Adrenal gland (tissue), 12 donors: Measurements from ENCODE around the gene SUCLG2. TPM values are rescaled to one million over a fixed set of nuclear protein-coding genes. Genes with fewer than 3 reads are reported as not detected.
"Not testable (repeated sequence)": the region's sequence is repeated elsewhere in the genome, so short reads cannot be mapped to it uniquely, and the experiment has no call there.

ENCODE experiments used
- DNase-seq, 7 donors: peaks; one replicate each; pipeline ENCODE4 v3.0.0-alpha.2; 2019 to 2020
- H3K27ac ChIP-seq, 5 donors: fragments of 200-600 bp; sonication (generic) in 4 of 5; 1 replicate in 3 of 5; 2 replicates in 2 of 5; pipeline versions ENCODE4 v1.5.1 to v1.8.0; 2016 to 2020; ENCODE audit warnings: mild to moderate bottlenecking in 1 of 5
- H3K27me3 ChIP-seq: fragments of 200-600 bp; 2 replicates; pipeline ENCODE4 v1.8.0; 2021
- H3K36me3 ChIP-seq, 2 donors: fragments of 200-600 bp; replicated peaks in 1 of 2; 1 replicate in 1 of 2; 2 replicates in 1 of 2; pipeline versions ENCODE4 v1.5.1 to v1.8.0; 2018 to 2022
- H3K4me1 ChIP-seq, 2 donors: fragments of 200-600 bp; replicated peaks in 1 of 2; 1 replicate in 1 of 2; 2 replicates in 1 of 2; pipeline versions ENCODE4 v1.5.1 to v1.8.0; 2018 to 2021
- H3K4me3 ChIP-seq, 4 donors: fragments of 200-600 bp; sonication (generic) in 3 of 4; one replicate each; pipeline ENCODE4 v1.5.1; 2016 to 2018
- H3K9me3 ChIP-seq, 3 donors: fragments of 200-600 bp; sonication (generic) in 1 of 3; replicated peaks in 1 of 3; 1 replicate in 2 of 3; 2 replicates in 1 of 3; pipeline versions ENCODE4 v1.5.1 to v1.8.0; 2016 to 2021
- POLR2A ChIP-seq, 2 donors: fragments of 450-650 bp; IDR thresholded peaks; one replicate each; pipeline ENCODE4 v1.6.1; 2017; ENCODE audit warnings: antibody characterized with exemption in 2 of 2, mild to moderate bottlenecking in 2 of 2, moderate library complexity in 1 of 2
- WGBS, 4 donors: extraction: QIAGEN DNeasy Blood & Tissue Kit in 2 of 4; methylation state at CpG; one replicate each; pipeline versions ENCODE4 v1.1.5 to v1.1.7; 2013 to 2017; 5-methylcytosine and 5-hydroxymethylcytosine counted together
- intact Hi-C, 2 donors: fragments of 100-400 bp; cut with DNase I; formaldehyde crosslinking; loops; one replicate each; pipeline versions ENCODE4 v1.14.1 to v1.15.0; 2022 to 2023
- polyA plus RNA-seq, 3 donors: library from polyadenylated mRNA; stranded (reverse); fragments of 200-250 nt in 2 of 3; fragments of 350-450 nt in 1 of 3; fragmentation: Illumina TruSeq in 1 of 3; extraction: RNeasy Lipid Tissue Mini Kit (QIAGEN cat#74804) in 1 of 3; gene quantifications; one replicate each; pipeline ENCODE4 v1.2.3, GENCODE V29; 2013 to 2014
- total RNA-seq, 9 donors: library from RNA; depleted of rRNA in 4 of 9; stranded (reverse); fragments of >200 nt in 4 of 9; fragments of 120-200 nt in 1 of 9; fragmentation: NEBNext Ultra II Directional in 1 of 9; extraction: Animal tissue kit (Norgen Biotek cat#: 25700) in 1 of 9; gene quantifications; one replicate each; pipeline versions ENCODE4 v1.1.0 to v1.2.4, GENCODE V29; 2013 to 2023
- TF ChIP-seq, protein P1 (sequence below), 6 experiments: fragments of 450-650 bp in 4 of 6; fragments of 200-600 bp in 2 of 6; sonication (generic) in 1 of 6; IDR thresholded peaks; 1 replicate in 5 of 6; 2 replicates in 1 of 6; pipeline versions ENCODE4 v1.5.1 to v1.8.0; 2016 to 2021; ENCODE audit warnings: antibody characterized with exemption in 6 of 6, mild to moderate bottlenecking in 2 of 6, moderate library complexity in 1 of 6
- donor health status: healthy with polysubstance abuse.
- donor health status: Bipolar disorder and iron deficiency.
- donor health status: DM: yes; HTN: yes; CAD: no.
- donor health status: DM: no; HTN: no; CAD: no.
- donor health status: DM: no; HTN: no; CAD: no.
- donor health status: DM: yes; HTN: yes; CAD: no.

SUCLG2 gene
- total and polyA plus RNA-seq, 12 donors = 24.4 to 115 (median 69.6) TPM

DNA sequence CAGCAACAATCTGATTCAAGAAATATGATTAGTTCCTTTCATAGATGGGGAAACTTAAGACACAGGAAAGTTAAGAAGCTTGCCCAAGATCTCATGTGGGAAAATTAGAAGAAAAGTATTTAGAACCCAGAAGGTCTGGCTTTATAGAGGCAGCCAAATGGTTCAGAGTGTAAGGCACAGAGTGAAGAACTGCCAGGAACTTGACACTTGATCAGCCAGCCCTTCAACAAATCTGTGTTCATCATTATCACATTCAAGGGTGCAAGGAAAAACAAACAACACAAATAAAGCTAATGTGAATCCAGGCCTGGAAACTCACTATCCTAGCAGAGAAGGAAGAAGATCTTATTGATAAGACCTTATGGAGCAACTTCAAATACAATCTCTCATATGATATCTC is 62.4 kb downstream of the SUCLG2 start:
- no peak for TF ChIP-seq POLR2A (IDR thresholded peaks at IDR 0.05)
- TF ChIP-seq, protein P1, sequence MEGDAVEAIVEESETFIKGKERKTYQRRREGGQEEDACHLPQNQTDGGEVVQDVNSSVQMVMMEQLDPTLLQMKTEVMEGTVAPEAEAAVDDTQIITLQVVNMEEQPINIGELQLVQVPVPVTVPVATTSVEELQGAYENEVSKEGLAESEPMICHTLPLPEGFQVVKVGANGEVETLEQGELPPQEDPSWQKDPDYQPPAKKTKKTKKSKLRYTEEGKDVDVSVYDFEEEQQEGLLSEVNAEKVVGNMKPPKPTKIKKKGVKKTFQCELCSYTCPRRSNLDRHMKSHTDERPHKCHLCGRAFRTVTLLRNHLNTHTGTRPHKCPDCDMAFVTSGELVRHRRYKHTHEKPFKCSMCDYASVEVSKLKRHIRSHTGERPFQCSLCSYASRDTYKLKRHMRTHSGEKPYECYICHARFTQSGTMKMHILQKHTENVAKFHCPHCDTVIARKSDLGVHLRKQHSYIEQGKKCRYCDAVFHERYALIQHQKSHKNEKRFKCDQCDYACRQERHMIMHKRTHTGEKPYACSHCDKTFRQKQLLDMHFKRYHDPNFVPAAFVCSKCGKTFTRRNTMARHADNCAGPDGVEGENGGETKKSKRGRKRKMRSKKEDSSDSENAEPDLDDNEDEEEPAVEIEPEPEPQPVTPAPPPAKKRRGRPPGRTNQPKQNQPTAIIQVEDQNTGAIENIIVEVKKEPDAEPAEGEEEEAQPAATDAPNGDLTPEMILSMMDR (IDR thresholded peaks at IDR 0.05) = no peak
- no peaks in the 10 kb centered on the region for H3K36me3 ChIP-seq
- intact Hi-C loops = no loop called here
- H3K4me1 ChIP-seq = no peaks in the 10 kb centered on the region
- H3K4me3 ChIP-seq = no peak overlapping the region
- H3K9me3 ChIP-seq = no peaks in the 10 kb centered on the region
- DNase-seq = no peak
- H3K27ac ChIP-seq = no peak overlapping the region
- H3K27me3 ChIP-seq = no peaks in the 10 kb centered on the region

DNA sequence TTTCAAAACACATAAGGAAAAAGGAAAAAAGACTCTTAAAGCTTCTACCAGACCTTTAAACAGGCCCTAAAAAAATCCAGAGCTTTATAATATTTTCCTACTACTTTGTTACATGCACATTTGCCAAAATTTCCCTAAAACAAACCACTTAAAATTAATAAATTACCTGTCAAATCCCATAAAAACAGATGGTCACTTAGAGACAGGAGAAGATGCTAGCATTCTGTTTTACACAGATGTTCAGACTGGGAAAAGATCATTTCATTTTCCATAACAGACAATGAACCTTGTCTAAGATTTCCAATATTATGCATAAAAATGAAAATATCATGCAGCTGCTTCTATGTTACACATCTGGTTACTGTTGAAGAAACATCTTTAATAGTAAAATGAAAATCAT is 66.6 kb downstream of the SUCLG2 start:
- no peak for DNase-seq
- TF ChIP-seq, protein P1 (IDR thresholded peaks at IDR 0.05) = no peak
- no peak for TF ChIP-seq POLR2A (IDR thresholded peaks at IDR 0.05)
- Histone ChIP-seq H3K27me3 (no peaks in the 10 kb centered on the region), H3K9me3 (no peaks in the 10 kb centered on the region), H3K4me3 (no peak overlapping the region), H3K36me3 (no peaks in the 10 kb centered on the region), H3K27ac (no peak overlapping the region), H3K4me1 (peaks cover 0 to 8% of the 10 kb centered on the region in 2 donors)
- intact Hi-C loops = no loop called here

DNA sequence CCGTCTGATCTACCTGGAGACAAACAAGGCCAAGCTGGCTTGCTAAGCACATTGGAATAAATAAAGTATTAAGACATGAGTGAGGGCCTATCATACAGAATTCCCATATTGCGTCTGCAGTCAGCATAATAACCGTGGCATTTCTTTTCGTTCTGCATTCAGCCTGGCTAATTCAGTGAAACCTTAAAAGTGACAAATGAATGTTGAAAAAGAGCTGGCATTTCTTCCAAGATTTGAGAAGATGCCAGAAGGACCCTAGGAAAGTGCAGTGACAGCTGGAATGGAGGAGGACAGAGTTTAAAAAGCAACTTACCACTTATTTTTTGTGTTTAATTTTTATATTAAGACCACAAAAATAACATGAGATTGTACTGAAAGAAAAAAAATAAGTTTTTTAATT is 67.1 kb downstream of the SUCLG2 start:
- no peak for DNase-seq
- no peak overlapping the region for H3K27ac ChIP-seq
- no peak overlapping the region for H3K4me3 ChIP-seq
- no peaks in the 10 kb centered on the region for H3K36me3 ChIP-seq
- no peaks in the 10 kb centered on the region for H3K9me3 ChIP-seq
- WGBS, 4 donors = 85 to 93% (median 92%) methylated on average over 4 of the region's 4 CpGs
- TF ChIP-seq POLR2A (IDR thresholded peaks at IDR 0.05) = no peak
- TF ChIP-seq, protein P1 (IDR thresholded peaks at IDR 0.05) = no peak
- intact Hi-C loops = no loop called here
- no peaks in the 10 kb centered on the region for H3K27me3 ChIP-seq
- peaks cover 0 to 8% of the 10 kb centered on the region in 2 donors for H3K4me1 ChIP-seq

DNA sequence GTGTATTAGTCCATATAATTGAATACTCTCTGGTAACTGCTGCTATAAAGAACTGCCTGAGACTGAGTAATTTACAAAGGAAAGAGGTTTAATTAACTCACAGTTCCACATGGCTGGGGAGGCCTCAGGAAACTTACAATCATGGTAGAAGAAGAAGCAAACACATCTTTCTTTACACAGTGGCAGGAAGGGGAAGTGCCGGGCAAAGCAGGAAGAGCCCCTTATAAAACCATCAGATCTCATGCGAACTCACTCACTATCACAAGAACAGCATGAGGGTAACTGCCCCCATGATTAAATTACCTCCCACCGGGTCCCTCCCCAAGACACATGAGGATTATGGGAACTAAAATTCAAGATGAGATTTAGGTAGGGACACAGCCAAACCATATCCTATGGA is 69.8 kb downstream of the SUCLG2 start:
- H3K36me3 ChIP-seq, H3K27me3 ChIP-seq, DNase-seq, H3K9me3 ChIP-seq, H3K4me1 ChIP-seq, H3K4me3 ChIP-seq, intact Hi-C loops, H3K27ac ChIP-seq: not testable (repeated sequence)
- WGBS, 4 donors = 83 to 93% (median 85%) methylated on average over 3 of the region's 3 CpGs

DNA sequence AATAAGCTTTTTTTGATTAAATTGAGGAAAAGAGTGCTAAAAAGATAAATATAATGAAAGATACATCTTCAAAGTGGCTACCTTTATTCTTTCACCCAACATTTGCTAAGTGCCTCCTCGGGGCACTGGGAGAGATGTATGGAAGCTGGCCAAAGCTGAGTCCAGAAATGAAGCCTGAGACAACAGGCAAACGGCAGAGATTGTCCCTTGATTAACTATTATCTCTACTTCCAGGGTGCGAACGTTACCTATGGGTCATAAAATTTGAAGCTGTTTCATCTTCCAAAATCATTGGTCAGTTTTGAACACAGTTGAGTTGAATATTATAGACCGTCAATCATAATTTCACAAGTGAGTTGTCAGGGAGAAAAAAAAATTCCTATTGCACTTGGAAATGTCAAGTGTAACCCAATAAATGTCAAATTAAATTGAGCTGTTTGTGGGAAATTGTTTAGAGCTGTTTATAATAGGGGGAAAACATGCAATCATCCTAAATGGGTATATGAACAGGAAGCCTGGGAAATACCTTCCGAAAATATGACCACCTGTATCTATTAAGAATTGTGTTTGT is 73.9 kb downstream of the SUCLG2 start:
- H3K27ac ChIP-seq = no peak overlapping the region
- H3K4me1 ChIP-seq = no peaks in the 10 kb centered on the region
- H3K36me3 ChIP-seq = no peaks in the 10 kb centered on the region
- no peak overlapping the region for H3K4me3 ChIP-seq
- WGBS, 4 donors = 80 to 90% (median 86%) methylated on average over 6 of the region's 6 CpGs
- no peak for DNase-seq
- TF ChIP-seq, protein P1 (IDR thresholded peaks at IDR 0.05) = no peak
- TF ChIP-seq POLR2A (IDR thresholded peaks at IDR 0.05) = no peak
- no peaks in the 10 kb centered on the region for H3K27me3 ChIP-seq
- no peaks in the 10 kb centered on the region for H3K9me3 ChIP-seq
- intact Hi-C loops = no loop called here
